Neural progenitor cell (in vitro differentiated cells): ENCODE results near the gene TSPAN10. TPM values are rescaled to one million over a fixed set of nuclear protein-coding genes. Genes with fewer than 3 reads are reported as not detected.

Experiments used
- DNase-seq: peaks from one replicate; pipeline ENCODE4 v3.0.0-alpha.2; 2016; ENCODE audit warnings: low spot score
- H2AFZ ChIP-seq: fragments of 200-600 bp; sonication (generic); replicated peaks from 2 replicates; pipeline ENCODE4 v1.6.1; 2016; ENCODE audit warnings: antibody characterized with exemption
- H3F3A ChIP-seq: fragments of 200-600 bp; sonication (generic); 2 replicates; pipeline ENCODE4 v1.6.1; 2016; ENCODE audit warnings: antibody characterized with exemption, low read depth
- H3K27ac ChIP-seq: fragments of 200-600 bp; sonication (generic); 2 replicates; pipeline ENCODE4 v1.5.1; 2016; ENCODE audit warnings: mild to moderate bottlenecking
- H3K27me3 ChIP-seq: fragments of 200-600 bp; sonication (generic); 2 replicates; pipeline ENCODE4 v1.6.1; 2016; ENCODE audit warnings: mild to moderate bottlenecking, moderate library complexity
- H3K36me3 ChIP-seq: fragments of 200-600 bp; sonication (generic); 2 replicates; pipeline ENCODE4 v1.5.1; 2016
- H3K4me1 ChIP-seq: fragments of 200-600 bp; sonication (generic); 2 replicates; pipeline ENCODE4 v1.6.1; 2016; ENCODE audit warnings: mixed run types
- H3K4me2 ChIP-seq: fragments of 200-600 bp; sonication (generic); 2 replicates; pipeline ENCODE4 v1.6.1; 2016
- H3K4me3 ChIP-seq: fragments of 200-600 bp; sonication (generic); 2 replicates; pipeline ENCODE4 v1.5.1; 2016
- H3K79me2 ChIP-seq: fragments of 200-600 bp; sonication (generic); 2 replicates; pipeline ENCODE4 v1.6.1; 2016; ENCODE audit warnings: low read depth
- H3K9ac ChIP-seq: fragments of 200-600 bp; sonication (generic); 2 replicates; pipeline ENCODE4 v1.6.1; 2016
- H3K9me3 ChIP-seq: fragments of 200-600 bp; sonication (generic); 2 replicates; pipeline ENCODE4 v1.5.1; 2016; ENCODE audit warnings: low read depth
- H4K20me1 ChIP-seq: fragments of 200-600 bp; sonication (generic); 2 replicates; pipeline ENCODE4 v1.6.1; 2016; ENCODE audit warnings: low read depth
- H3K27ac Mint-ChIP-seq: 3 replicates; pipeline ENCODE4 v1.8.0; 2021; ENCODE audit warnings: mixed read lengths
- H3K27me3 Mint-ChIP-seq: 2 replicates; pipeline ENCODE4 v1.8.0; 2022; ENCODE audit warnings: low read depth, mild to moderate bottlenecking, inconsistent platforms, moderate library complexity, mixed read lengths; ENCODE audit not compliant: insufficient read depth
- H3K36me3 Mint-ChIP-seq: 3 replicates; pipeline ENCODE4 v1.8.0; 2021; ENCODE audit warnings: mixed read lengths
- H3K4me1 Mint-ChIP-seq: 3 replicates; pipeline ENCODE4 v1.8.0; 2021; ENCODE audit warnings: mixed read lengths
- H3K4me3 Mint-ChIP-seq: 3 replicates; pipeline ENCODE4 v1.8.0; 2021; ENCODE audit warnings: mild to moderate bottlenecking, moderate library complexity, mixed read lengths
- H3K9me3 Mint-ChIP-seq: 3 replicates; pipeline ENCODE4 v1.8.0; 2020; ENCODE audit warnings: mixed read lengths
- EZH2 ChIP-seq: fragments of 200-600 bp; sonication (generic); IDR thresholded peaks from 2 replicates; pipeline ENCODE4 v1.6.1; 2017; ENCODE audit warnings: antibody characterized with exemption, mild to moderate bottlenecking, moderate library complexity
- EZH2phosphoT487 ChIP-seq: fragments of 200-600 bp; sonication (generic); IDR thresholded peaks from 2 replicates; pipeline ENCODE4 v1.6.1; 2017; ENCODE audit warnings: antibody characterized with exemption
- total RNA-seq: library from RNA; depleted of rRNA; stranded (reverse); fragments of >200 nt; gene quantifications from 2 replicates; pipeline ENCODE4 v1.2.3, GENCODE V29; 2015; ENCODE audit warnings: low replicate concordance
- TF ChIP-seq, protein P1 (sequence below): fragments of 200-600 bp; sonication (generic); IDR thresholded peaks from 2 replicates; pipeline ENCODE4 v1.5.1; 2017; ENCODE audit warnings: antibody characterized with exemption, mild to moderate bottlenecking

Gene TSPAN10
- total RNA-seq, 1 donor from 2014 or later: 2.2 TPM

DNA sequence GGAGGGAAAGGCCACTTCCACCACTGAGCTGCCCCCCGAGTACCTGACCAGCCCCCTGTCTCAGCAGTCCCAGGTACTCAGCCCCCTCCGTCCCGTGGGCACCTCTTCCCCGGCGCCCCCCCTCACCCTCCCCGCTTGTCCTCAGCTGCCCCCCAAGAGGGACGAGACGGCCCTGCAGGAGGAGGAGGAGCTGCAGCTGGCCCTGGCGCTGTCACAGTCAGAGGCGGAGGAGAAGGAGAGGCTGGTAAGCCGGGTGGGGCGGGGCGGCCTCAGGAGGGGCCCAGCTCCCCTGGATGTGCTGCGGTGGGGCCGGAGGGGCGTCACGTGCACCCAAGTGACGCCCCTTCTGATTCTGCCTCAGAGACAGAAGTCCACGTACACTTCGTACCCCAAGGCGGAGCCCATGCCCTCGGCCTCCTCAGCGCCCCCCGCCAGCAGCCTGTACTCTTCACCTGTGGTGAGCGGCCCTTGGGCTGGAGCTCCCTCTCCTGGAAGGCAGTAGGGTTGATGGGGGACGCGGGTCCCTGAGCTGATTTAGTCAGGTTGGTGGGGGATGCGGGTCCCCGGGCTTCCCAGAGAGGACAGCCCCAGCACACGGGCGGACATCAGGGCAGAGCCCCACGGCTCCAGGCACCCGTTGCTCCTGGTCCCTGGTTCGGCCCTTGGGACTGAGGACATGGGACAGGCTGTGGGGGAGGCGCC lies 56.7 kb downstream of the TSPAN10 start:
- Mint-ChIP-seq H3K9me3 (peaks cover 2% of the 10 kb centered on the region), H3K36me3 (peaks cover 22% of the 10 kb centered on the region), H3K4me3 (no peak overlapping the region), H3K4me1 (no peaks in the 10 kb centered on the region), H3K27me3 (peaks cover 5% of the 10 kb centered on the region), H3K27ac (no peak overlapping the region)
- Histone ChIP-seq H3F3A (no peaks in the 10 kb centered on the region), H3K4me1 (no peaks in the 10 kb centered on the region), H3K79me2 (peaks cover 11% of the 10 kb centered on the region), H3K27ac (no peak overlapping the region), H3K9me3 (no peaks in the 10 kb centered on the region), H3K9ac (no peak overlapping the region), H3K27me3 (no peaks in the 10 kb centered on the region), H2AFZ (no peak overlapping the region), H3K4me3 (no peak overlapping the region), H4K20me1 (peaks cover 5% of the 10 kb centered on the region), H3K36me3 (no peaks in the 10 kb centered on the region), H3K4me2 (no peak overlapping the region)
- no peak for TF ChIP-seq EZH2
- TF ChIP-seq EZH2phosphoT487: no peak
- TF ChIP-seq, protein P1, sequence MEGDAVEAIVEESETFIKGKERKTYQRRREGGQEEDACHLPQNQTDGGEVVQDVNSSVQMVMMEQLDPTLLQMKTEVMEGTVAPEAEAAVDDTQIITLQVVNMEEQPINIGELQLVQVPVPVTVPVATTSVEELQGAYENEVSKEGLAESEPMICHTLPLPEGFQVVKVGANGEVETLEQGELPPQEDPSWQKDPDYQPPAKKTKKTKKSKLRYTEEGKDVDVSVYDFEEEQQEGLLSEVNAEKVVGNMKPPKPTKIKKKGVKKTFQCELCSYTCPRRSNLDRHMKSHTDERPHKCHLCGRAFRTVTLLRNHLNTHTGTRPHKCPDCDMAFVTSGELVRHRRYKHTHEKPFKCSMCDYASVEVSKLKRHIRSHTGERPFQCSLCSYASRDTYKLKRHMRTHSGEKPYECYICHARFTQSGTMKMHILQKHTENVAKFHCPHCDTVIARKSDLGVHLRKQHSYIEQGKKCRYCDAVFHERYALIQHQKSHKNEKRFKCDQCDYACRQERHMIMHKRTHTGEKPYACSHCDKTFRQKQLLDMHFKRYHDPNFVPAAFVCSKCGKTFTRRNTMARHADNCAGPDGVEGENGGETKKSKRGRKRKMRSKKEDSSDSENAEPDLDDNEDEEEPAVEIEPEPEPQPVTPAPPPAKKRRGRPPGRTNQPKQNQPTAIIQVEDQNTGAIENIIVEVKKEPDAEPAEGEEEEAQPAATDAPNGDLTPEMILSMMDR: no peak
- no peak for DNase-seq

DNA sequence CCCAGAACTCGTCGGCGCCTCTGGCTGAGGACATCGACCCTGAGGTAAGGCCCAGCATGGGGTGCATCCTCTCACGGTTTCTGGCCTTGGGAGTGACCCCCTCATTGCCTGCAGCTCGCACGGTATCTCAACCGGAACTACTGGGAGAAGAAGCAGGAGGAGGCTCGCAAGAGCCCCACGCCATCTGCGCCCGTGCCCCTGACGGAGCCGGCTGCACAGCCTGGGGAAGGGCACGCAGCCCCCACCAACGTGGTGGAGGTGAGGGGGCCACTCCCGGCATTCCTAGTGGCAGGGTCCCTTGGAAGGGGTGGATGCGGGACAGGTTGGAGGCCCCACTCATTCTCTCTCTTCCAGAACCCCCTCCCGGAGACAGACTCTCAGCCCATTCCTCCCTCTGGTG lies 57.8 kb downstream of the TSPAN10 start:
- H3K4me1 ChIP-seq: no peaks in the 10 kb centered on the region
- H3K27ac Mint-ChIP-seq: no peak overlapping the region
- no peak overlapping the region for H3K27ac ChIP-seq
- DNase-seq: no peak
- H4K20me1 ChIP-seq: peaks cover 14% of the 10 kb centered on the region
- no peaks in the 10 kb centered on the region for H3K27me3 ChIP-seq
- no peak overlapping the region for H3K4me3 ChIP-seq
- H3K4me1 Mint-ChIP-seq: no peaks in the 10 kb centered on the region
- no peak overlapping the region for H3K4me2 ChIP-seq
- H3K9me3 Mint-ChIP-seq: peaks cover 2% of the 10 kb centered on the region
- TF ChIP-seq EZH2 (no peak), EZH2phosphoT487 (no peak)
- TF ChIP-seq, protein P1: no peak
- no peak overlapping the region for H2AFZ ChIP-seq
- no peak overlapping the region for H3K9ac ChIP-seq
- peaks cover 23% of the 10 kb centered on the region for H3K36me3 Mint-ChIP-seq
- peaks cover 20% of the 10 kb centered on the region for H3K79me2 ChIP-seq
- no peaks in the 10 kb centered on the region for H3K36me3 ChIP-seq
- H3F3A ChIP-seq: peaks cover 4% of the 10 kb centered on the region
- H3K9me3 ChIP-seq: no peaks in the 10 kb centered on the region
- no peaks in the 10 kb centered on the region for H3K27me3 Mint-ChIP-seq
- H3K4me3 Mint-ChIP-seq: no peak overlapping the region

DNA sequence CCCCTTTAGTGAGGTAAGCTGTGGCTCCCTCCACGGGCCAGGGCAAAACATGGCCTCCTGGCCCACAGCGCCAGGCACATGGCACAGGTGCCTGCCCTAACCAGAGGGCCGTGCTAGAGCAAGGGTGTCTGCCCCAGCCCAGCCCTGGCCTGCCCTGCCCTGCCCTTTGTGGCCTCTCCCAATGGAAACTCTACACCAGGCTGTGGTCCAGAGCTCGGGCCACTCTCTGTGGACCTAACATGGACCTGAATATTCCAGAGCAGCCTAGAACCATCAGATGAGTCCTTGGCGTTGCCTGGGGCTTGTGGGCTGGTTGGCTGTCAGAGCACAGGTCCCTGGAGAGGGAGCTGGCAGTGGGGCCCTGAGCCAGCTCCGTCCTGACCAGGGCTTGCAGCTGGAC lies 58.2 kb downstream of the TSPAN10 start:
- Histone ChIP-seq H3K4me2 (no peak overlapping the region), H3K9me3 (no peaks in the 10 kb centered on the region), H3K79me2 (peaks cover 23% of the 10 kb centered on the region), H3K27ac (no peak overlapping the region), H2AFZ (no peak overlapping the region), H3F3A (peaks cover 4% of the 10 kb centered on the region), H3K9ac (no peak overlapping the region), H4K20me1 (peaks cover 14% of the 10 kb centered on the region), H3K4me1 (no peaks in the 10 kb centered on the region), H3K27me3 (no peaks in the 10 kb centered on the region), H3K4me3 (no peak overlapping the region), H3K36me3 (no peaks in the 10 kb centered on the region)
- H3K4me3 Mint-ChIP-seq: no peak overlapping the region
- TF ChIP-seq EZH2 (no peak), EZH2phosphoT487 (no peak)
- TF ChIP-seq, protein P1: no peak
- peaks cover 2% of the 10 kb centered on the region for H3K9me3 Mint-ChIP-seq
- no peaks in the 10 kb centered on the region for H3K27me3 Mint-ChIP-seq
- peaks cover 19% of the 10 kb centered on the region for H3K36me3 Mint-ChIP-seq
- no peak overlapping the region for H3K27ac Mint-ChIP-seq
- DNase-seq: no peak
- no peaks in the 10 kb centered on the region for H3K4me1 Mint-ChIP-seq
